SU-DHL-6 (cell line): ENCODE results near the gene SLC27A4.

Experiments used
- H2AFZ ChIP-seq: fragments of 200-600 bp; sonication (generic); 2 replicates; pipeline ENCODE4 v1.6.1; 2014; ENCODE audit warnings: low read depth, mild to moderate bottlenecking, moderate library complexity, mixed read lengths, antibody characterized with exemption, low read length; ENCODE audit not compliant: severe bottlenecking
- H3F3A ChIP-seq: fragments of 200-600 bp; shearing (Covaris generic); 2 replicates; pipeline ENCODE4 v1.6.0; 2016; ENCODE audit warnings: antibody characterized with exemption, mild to moderate bottlenecking; ENCODE audit not compliant: insufficient read depth
- H3K27ac ChIP-seq: fragments of 200-600 bp; sonication (generic); 2 replicates; pipeline ENCODE4 v1.5.1; 2016; ENCODE audit warnings: low read depth, mild to moderate bottlenecking, low read length, moderate library complexity, mixed read lengths
- H3K27me3 ChIP-seq: fragments of 200-600 bp; sonication (generic), shearing (Covaris generic); 2 replicates; pipeline ENCODE4 v1.6.0; 2014; ENCODE audit warnings: mild to moderate bottlenecking, low read length
- H3K36me3 ChIP-seq: fragments of 200-600 bp; sonication (generic); 2 replicates; pipeline ENCODE4 v1.6.1; 2014; ENCODE audit warnings: mild to moderate bottlenecking, low read length, mixed read lengths
- H3K4me2 ChIP-seq: fragments of 300-600, 200-600 bp; shearing (Covaris generic), sonication (generic); 2 replicates; pipeline ENCODE4 v1.6.0; 2014; ENCODE audit warnings: low read length, low read depth, mild to moderate bottlenecking; ENCODE audit not compliant: poor library complexity, severe bottlenecking
- H3K4me3 ChIP-seq: fragments of 200-600 bp; sonication (generic); 2 replicates; pipeline ENCODE4 v1.5.1; 2014; ENCODE audit warnings: antibody characterized with exemption, low read length, mild to moderate bottlenecking, mixed read lengths; ENCODE audit not compliant: insufficient read depth, poor library complexity, severe bottlenecking
- H3K79me2 ChIP-seq: fragments of 200-600 bp; sonication (generic); 2 replicates; pipeline ENCODE4 v1.6.1; 2014; ENCODE audit warnings: mild to moderate bottlenecking, low read length, moderate library complexity; ENCODE audit not compliant: insufficient read depth
- H3K9ac ChIP-seq: fragments of 200-600 bp; sonication (generic); 2 replicates; pipeline ENCODE4 v1.7.0; 2014; ENCODE audit warnings: mild to moderate bottlenecking, low read length
- H3K9me2 ChIP-seq: fragments of 200-600 bp; sonication (generic); replicated peaks from 2 replicates; pipeline ENCODE4 v1.6.1; 2014; ENCODE audit warnings: low read length; ENCODE audit not compliant: insufficient read depth
- H3K9me3 ChIP-seq: fragments of 200-600 bp; sonication (generic); 2 replicates; pipeline ENCODE4 v1.6.1; 2014; ENCODE audit warnings: low read length, mixed read lengths; ENCODE audit not compliant: insufficient read depth
- H4K20me1 ChIP-seq: fragments of 200-600 bp; sonication (generic); 2 replicates; pipeline ENCODE4 v1.6.1; 2014; ENCODE audit warnings: low read depth, mild to moderate bottlenecking, antibody characterized with exemption, low read length, moderate library complexity, mixed read lengths
- EZH2phosphoT487 ChIP-seq: fragments of 200-600 bp; sonication (generic), shearing (Covaris generic); conservative IDR thresholded peaks from 2 replicates; pipeline ENCODE4 v1.6.1; 2018; ENCODE audit warnings: mild to moderate bottlenecking, antibody characterized with exemption, low read length, moderate library complexity, mixed read lengths
- TF ChIP-seq, protein P1 (sequence below): fragments of 200-600 bp; sonication (generic); IDR thresholded peaks from one replicate; pipeline ENCODE4 v1.5.1; 2017; ENCODE audit warnings: antibody characterized with exemption, mild to moderate bottlenecking, low read length, moderate library complexity; ENCODE audit not compliant: insufficient read depth, poor library complexity, severe bottlenecking

The SLC27A4 gene

DNA sequence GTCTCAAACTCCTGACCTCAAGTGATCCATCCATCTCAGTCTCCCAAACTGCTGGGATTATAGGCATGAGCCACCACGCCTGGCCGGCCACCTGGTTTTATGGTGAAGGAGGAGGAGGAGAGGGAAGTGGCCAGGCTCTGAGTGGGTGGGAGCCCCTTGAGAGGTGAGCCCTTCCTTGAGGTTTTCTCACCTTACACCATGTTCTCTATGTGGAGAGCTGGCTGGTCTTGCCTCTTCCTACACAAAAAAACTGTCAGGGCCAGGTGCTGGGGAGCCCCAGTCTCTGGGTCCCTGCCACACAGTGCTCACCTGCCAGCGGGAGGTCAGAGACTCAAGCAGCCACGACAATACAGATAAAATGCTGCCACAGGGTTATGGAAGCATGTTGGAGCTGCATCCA lies 46.2 kb upstream of the SLC27A4 start:
- Histone ChIP-seq H3K9me2 (no peaks in the 10 kb centered on the region), H3K79me2 (no peaks in the 10 kb centered on the region), H3F3A (no peaks in the 10 kb centered on the region), H3K27me3 (no peaks in the 10 kb centered on the region), H3K27ac (no peak overlapping the region), H3K9me3 (no peaks in the 10 kb centered on the region), H4K20me1 (no peaks in the 10 kb centered on the region), H2AFZ (no peak overlapping the region), H3K9ac (no peak overlapping the region), H3K4me3 (no peak overlapping the region), H3K4me2 (no peak overlapping the region), H3K36me3 (no peaks in the 10 kb centered on the region)
- TF ChIP-seq EZH2phosphoT487, result no peak
- TF ChIP-seq, protein P1, sequence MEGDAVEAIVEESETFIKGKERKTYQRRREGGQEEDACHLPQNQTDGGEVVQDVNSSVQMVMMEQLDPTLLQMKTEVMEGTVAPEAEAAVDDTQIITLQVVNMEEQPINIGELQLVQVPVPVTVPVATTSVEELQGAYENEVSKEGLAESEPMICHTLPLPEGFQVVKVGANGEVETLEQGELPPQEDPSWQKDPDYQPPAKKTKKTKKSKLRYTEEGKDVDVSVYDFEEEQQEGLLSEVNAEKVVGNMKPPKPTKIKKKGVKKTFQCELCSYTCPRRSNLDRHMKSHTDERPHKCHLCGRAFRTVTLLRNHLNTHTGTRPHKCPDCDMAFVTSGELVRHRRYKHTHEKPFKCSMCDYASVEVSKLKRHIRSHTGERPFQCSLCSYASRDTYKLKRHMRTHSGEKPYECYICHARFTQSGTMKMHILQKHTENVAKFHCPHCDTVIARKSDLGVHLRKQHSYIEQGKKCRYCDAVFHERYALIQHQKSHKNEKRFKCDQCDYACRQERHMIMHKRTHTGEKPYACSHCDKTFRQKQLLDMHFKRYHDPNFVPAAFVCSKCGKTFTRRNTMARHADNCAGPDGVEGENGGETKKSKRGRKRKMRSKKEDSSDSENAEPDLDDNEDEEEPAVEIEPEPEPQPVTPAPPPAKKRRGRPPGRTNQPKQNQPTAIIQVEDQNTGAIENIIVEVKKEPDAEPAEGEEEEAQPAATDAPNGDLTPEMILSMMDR, result no peak

DNA sequence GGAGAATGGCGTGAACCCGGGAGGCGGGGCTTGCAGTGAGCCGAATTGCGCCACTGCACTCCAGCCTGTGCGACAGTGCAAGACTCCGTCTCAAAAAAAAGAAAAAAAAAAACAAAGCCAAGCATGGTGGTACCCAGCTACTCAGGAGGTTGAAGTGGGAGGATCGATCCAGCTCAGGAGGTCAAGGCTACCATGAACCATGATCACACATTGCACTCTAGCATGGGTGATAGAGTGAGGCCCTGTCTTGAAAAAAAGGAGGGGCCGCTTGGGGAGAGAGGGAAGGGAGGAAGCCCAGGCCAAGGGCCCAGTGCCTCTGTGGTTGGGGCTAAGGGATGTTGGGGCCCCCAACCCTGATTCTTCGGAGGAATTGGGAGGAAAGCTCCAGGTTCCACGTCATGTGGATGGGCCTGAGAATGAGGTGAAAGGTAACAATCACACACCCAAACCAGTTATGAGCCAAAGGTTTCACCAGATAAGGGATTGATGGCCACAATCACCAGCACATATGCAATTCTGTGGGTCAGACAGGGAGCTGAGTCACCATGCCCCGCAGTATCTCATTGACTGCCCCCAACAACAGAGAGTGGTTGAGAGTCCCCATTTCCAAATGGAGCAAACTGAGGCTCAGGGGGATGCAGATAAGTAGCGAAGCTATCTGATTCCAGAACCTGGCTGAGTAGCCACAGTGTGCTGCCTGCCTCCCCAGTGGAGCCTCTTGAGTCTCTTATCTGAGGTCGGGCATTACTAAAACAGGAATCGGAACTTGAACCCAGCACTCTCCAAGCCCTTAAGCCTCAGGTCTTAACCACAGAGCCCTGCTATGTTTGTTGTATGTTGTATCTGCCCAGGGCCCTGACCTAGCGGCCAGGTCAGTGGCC lies 43.7 kb upstream of the SLC27A4 start:
- TF ChIP-seq, protein P1, result no peak
- no peak for TF ChIP-seq EZH2phosphoT487
- no peak overlapping the region for H3K4me3 ChIP-seq
- H3K36me3 ChIP-seq, result no peaks in the 10 kb centered on the region
- H3K27me3 ChIP-seq, result no peaks in the 10 kb centered on the region
- H3F3A ChIP-seq, result no peaks in the 10 kb centered on the region
- no peak overlapping the region for H3K27ac ChIP-seq
- H4K20me1 ChIP-seq, result no peaks in the 10 kb centered on the region
- no peak overlapping the region for H2AFZ ChIP-seq
- no peak overlapping the region for H3K9ac ChIP-seq
- no peak overlapping the region for H3K4me2 ChIP-seq
- no peaks in the 10 kb centered on the region for H3K9me3 ChIP-seq
- H3K79me2 ChIP-seq, result no peaks in the 10 kb centered on the region
- no peaks in the 10 kb centered on the region for H3K9me2 ChIP-seq

DNA sequence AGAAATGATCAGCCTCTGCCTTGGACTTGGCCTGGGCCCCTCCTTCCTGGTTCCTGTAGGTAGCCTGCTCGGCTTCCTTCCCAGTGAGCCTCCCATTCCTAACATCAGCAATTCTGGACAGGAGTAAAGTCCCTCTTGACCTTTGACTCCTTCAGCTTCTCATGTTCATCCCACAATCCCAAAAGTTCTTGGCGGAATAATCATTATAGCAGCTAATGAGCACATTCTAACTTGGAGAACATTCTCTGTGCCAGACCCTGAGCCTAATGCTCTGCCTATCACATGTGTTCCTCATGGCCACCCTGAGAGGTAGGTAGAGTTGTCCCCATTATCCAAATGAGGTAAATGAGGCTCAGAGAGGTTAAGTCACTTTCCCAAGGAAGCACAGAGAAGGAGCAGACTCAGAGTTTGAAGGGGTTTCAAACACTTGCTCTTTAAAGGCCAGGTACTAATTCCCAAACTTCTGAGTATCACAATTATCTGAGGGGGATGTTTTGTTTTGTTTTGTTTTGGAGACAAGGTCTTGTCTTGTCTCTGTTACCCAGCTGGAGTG lies 43.0 kb upstream of the SLC27A4 start:
- Histone ChIP-seq H4K20me1 (no peaks in the 10 kb centered on the region), H3K27me3 (no peaks in the 10 kb centered on the region), H3K4me2 (no peak overlapping the region), H3K9me2 (no peaks in the 10 kb centered on the region), H3K79me2 (no peaks in the 10 kb centered on the region), H2AFZ (no peak overlapping the region), H3K4me3 (no peak overlapping the region), H3K27ac (no peak overlapping the region), H3K9me3 (no peaks in the 10 kb centered on the region), H3K9ac (no peak overlapping the region), H3K36me3 (no peaks in the 10 kb centered on the region), H3F3A (no peaks in the 10 kb centered on the region)
- TF ChIP-seq, protein P1, result no peak
- TF ChIP-seq EZH2phosphoT487, result no peak
